HCT116 (cell line): ENCODE measurements around the gene ZNF532.

Experiments used
- ATF3 ChIP-seq: IDR thresholded peaks from 2 replicates; pipeline ENCODE4 v1.6.1; 2012
- CEBPB ChIP-seq: IDR thresholded peaks from 2 replicates; pipeline ENCODE4 v1.6.1; 2012; ENCODE audit warnings: low read depth
- CTCF ChIP-seq, 3 experiments: fragments of 200-600 bp in 1 of 3; sonication (generic) in 1 of 3; IDR thresholded peaks in 2 of 3; conservative IDR thresholded peaks in 1 of 3; 2 replicates each; pipeline ENCODE4 v1.5.1; 2012 to 2017; ENCODE audit warnings: low read depth in 2 of 3, low read length in 2 of 3, antibody characterized with exemption in 1 of 3, borderline replicate concordance in 1 of 3, control low read depth in 1 of 3, mild to moderate bottlenecking in 1 of 3, mixed read lengths in 1 of 3, mixed run types in 1 of 3, moderate library complexity in 1 of 3; ENCODE audit not compliant: insufficient read depth in 1 of 3
- ELF1 ChIP-seq: IDR thresholded peaks from 2 replicates; pipeline ENCODE4 v1.6.1; 2012; ENCODE audit warnings: low read depth, borderline replicate concordance
- EZH2 ChIP-seq: fragments of 200-600 bp; sonication (generic); IDR thresholded peaks from 2 replicates; pipeline ENCODE4 v1.6.1; 2017; ENCODE audit warnings: antibody characterized with exemption, mixed run types
- EZH2phosphoT487 ChIP-seq: fragments of 200-600 bp; IDR thresholded peaks from 2 replicates; pipeline ENCODE4 v1.6.1; 2018; ENCODE audit warnings: antibody characterized with exemption, borderline replicate concordance
- MAX ChIP-seq: IDR thresholded peaks from 2 replicates; pipeline ENCODE4 v1.6.1; 2012
- POLR2A ChIP-seq: IDR thresholded peaks from 2 replicates; pipeline ENCODE4 v1.7.0; 2011; ENCODE audit warnings: borderline replicate concordance; ENCODE audit not compliant: insufficient read depth, insufficient read length; ENCODE audit errors: extremely low read depth
- POLR2AphosphoS5 ChIP-seq: IDR thresholded peaks from 2 replicates; pipeline ENCODE4 v1.6.1; 2011; ENCODE audit warnings: mild to moderate bottlenecking, low read depth, low read length, moderate library complexity
- RAD21 ChIP-seq: IDR thresholded peaks from 2 replicates; pipeline ENCODE4 v1.6.1; 2012; ENCODE audit warnings: low read depth, mild to moderate bottlenecking
- REST ChIP-seq: IDR thresholded peaks from 2 replicates; pipeline ENCODE4 v1.6.1; 2012; ENCODE audit warnings: low read depth
- SP1 ChIP-seq: IDR thresholded peaks from 2 replicates; pipeline ENCODE4 v1.6.1; 2012; ENCODE audit warnings: low read depth
- ZNF274 ChIP-seq: fragments of 200-500 bp; sonication (Bioruptor generic); IDR thresholded peaks from 2 replicates; pipeline ENCODE4 v1.6.1; 2014; ENCODE audit warnings: mild to moderate bottlenecking, low read depth, low read length, inconsistent platforms

GRCh38 chr18:58996696-58997095, 132.0 kb downstream of the ZNF532 start:
- no peak for TF ChIP-seq ELF1
- no peak for TF ChIP-seq CTCF (IDR thresholded peaks at IDR 0.05 in 2 of 3, conservative IDR thresholded peaks at IDR 0.05 in 1 of 3; ENCODE audit: borderline replicate concordance in 1 of 3, insufficient read depth in 1 of 3, low read depth in 2 of 3, low read length in 2 of 3)
- no peak for TF ChIP-seq RAD21
- no peak for TF ChIP-seq CEBPB
- no peak for TF ChIP-seq EZH2
- no peak for TF ChIP-seq POLR2AphosphoS5
- TF ChIP-seq POLR2A, result no peak
- TF ChIP-seq REST, result no peak
- no peak for TF ChIP-seq ZNF274
- no peak for TF ChIP-seq EZH2phosphoT487
- TF ChIP-seq MAX, result no peak
- TF ChIP-seq SP1, result no peak
- TF ChIP-seq ATF3, result no peak
